A673 (cell line): Measurements from ENCODE around the gene PYM1. TPM values are rescaled to one million over a fixed set of nuclear protein-coding genes. Genes with fewer than 3 reads are reported as not detected.

ENCODE experiments used
- BruUV-seq: library from RNA; stranded (reverse); fragments of 400-500 nt; replicated peaks from 2 replicates; lab custom pipeline; 2021; lab: Mats Ljungman, UMichigan
- CTCF ChIA-PET: fragments of 300-600 bp; sonication (Branson Sonifier 250); formaldehyde crosslinking; loops from one replicate; lab custom pipeline; 2022; ENCODE audit warnings: antibody characterized with exemption; lab: Charles Lee
- POLR2A ChIA-PET: fragments of 300-600 bp; sonication (Branson Sonifier 250); formaldehyde crosslinking; loops from one replicate; lab custom pipeline; 2022; ENCODE audit warnings: antibody characterized with exemption; ENCODE audit not compliant: low non-redundant PET; lab: Charles Lee
- DNase-seq: peaks from one replicate; pipeline ENCODE4 v3.0.0-alpha.2; 2015; ENCODE audit warnings: low spot score
- H3K27ac ChIP-seq: fragments of 200-600 bp; sonication (generic); 2 replicates; pipeline ENCODE4 v1.5.1; 2016; ENCODE audit warnings: mixed run types, low read depth, mild to moderate bottlenecking, mixed read lengths, antibody characterized with exemption, low read length; ENCODE audit not compliant: poor library complexity, severe bottlenecking
- H3K27me3 ChIP-seq: fragments of 200-600 bp; sonication (generic); replicated peaks from 2 replicates; pipeline ENCODE4 v1.6.1; 2017; ENCODE audit warnings: mixed run types, low read depth, mild to moderate bottlenecking, mixed read lengths, antibody characterized with exemption, low read length; ENCODE audit not compliant: insufficient read depth, poor library complexity
- H3K36me3 ChIP-seq: fragments of 200-600 bp; sonication (generic); 2 replicates; pipeline ENCODE4 v1.6.1; 2016; ENCODE audit warnings: mixed run types, mild to moderate bottlenecking, mixed read lengths, antibody characterized with exemption, low read length; ENCODE audit not compliant: insufficient read depth, poor library complexity, severe bottlenecking
- H3K4me1 ChIP-seq: fragments of 200-600 bp; sonication (generic); 2 replicates; pipeline ENCODE4 v1.6.1; 2017; ENCODE audit warnings: mixed run types, mild to moderate bottlenecking, mixed read lengths, antibody characterized with exemption, low read length; ENCODE audit not compliant: insufficient read depth, poor library complexity, severe bottlenecking
- H3K4me3 ChIP-seq: fragments of 200-600 bp; sonication (generic); 2 replicates; pipeline ENCODE4 v1.5.1; 2016; ENCODE audit warnings: low read depth, mixed run types, mild to moderate bottlenecking, mixed read lengths, low read length; ENCODE audit not compliant: poor library complexity, severe bottlenecking
- H3K9me3 ChIP-seq: fragments of 200-600 bp; sonication (generic); 2 replicates; pipeline ENCODE4 v1.6.1; 2016; ENCODE audit warnings: mixed run types, low read depth, mild to moderate bottlenecking, mixed read lengths, antibody characterized with exemption, low read length; ENCODE audit not compliant: poor library complexity, severe bottlenecking
- EZH2 ChIP-seq: fragments of 200-600 bp; sonication (generic); IDR thresholded peaks from 2 replicates; pipeline ENCODE4 v1.6.1; 2017; ENCODE audit warnings: borderline replicate concordance, low read depth, mild to moderate bottlenecking, mixed read lengths, antibody characterized with exemption, low read length; ENCODE audit not compliant: poor library complexity, severe bottlenecking
- intact Hi-C: fragments of 100-400 bp; cut with micrococcal nuclease; formaldehyde crosslinking; loops from one replicate; pipeline ENCODE4 v1.10.0; 2022; ENCODE audit not compliant: unreplicated experiment
- total RNA-seq: library from RNA; stranded (reverse); gene quantifications from 2 replicates; pipeline ENCODE4 v1.2.3, GENCODE V29; 2021
- TF ChIP-seq, protein P1 (sequence below): fragments of 300-800, 200-600 bp; sonication (generic); conservative IDR thresholded peaks from 2 replicates; pipeline ENCODE4 v1.5.1; 2017; ENCODE audit warnings: low read depth, mild to moderate bottlenecking, antibody characterized with exemption, low read length, moderate library complexity, mixed read lengths

PYM1 gene
- total RNA-seq, 1 experiment from 2014 or later: 24.6 TPM

DNA sequence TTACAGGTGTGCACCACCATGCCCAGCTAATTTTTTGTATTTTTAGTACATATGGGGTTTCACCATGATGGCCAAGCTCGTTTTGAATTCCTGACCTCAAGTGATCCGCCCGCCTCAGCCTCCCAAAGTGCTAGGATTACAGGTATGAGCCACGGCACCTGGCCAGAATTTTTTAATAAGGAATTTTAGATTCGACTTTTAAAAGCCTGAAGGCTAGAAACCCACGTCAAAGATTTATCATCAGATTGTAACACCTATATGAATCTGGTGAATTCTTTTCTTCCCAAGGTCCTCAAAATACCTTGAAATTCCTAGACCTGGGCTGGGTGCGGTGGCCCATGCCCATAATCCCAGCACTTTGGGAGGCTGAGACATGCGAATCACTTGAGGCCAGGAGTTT lies 66.3 kb downstream of the PYM1 start:
- ChIA-PET CTCF (no interaction called here), POLR2A (no interaction called here)
- Histone ChIP-seq H3K9me3 (peaks cover 6% of the 10 kb centered on the region), H3K27me3 (no peaks in the 10 kb centered on the region), H3K4me1 (no peaks in the 10 kb centered on the region), H3K36me3 (no peaks in the 10 kb centered on the region), H3K4me3 (no peak overlapping the region), H3K27ac (no peak overlapping the region)
- BruUV-seq: no TSS peak
- intact Hi-C loops: no loop called here
- TF ChIP-seq EZH2: no peak
- TF ChIP-seq, protein P1, sequence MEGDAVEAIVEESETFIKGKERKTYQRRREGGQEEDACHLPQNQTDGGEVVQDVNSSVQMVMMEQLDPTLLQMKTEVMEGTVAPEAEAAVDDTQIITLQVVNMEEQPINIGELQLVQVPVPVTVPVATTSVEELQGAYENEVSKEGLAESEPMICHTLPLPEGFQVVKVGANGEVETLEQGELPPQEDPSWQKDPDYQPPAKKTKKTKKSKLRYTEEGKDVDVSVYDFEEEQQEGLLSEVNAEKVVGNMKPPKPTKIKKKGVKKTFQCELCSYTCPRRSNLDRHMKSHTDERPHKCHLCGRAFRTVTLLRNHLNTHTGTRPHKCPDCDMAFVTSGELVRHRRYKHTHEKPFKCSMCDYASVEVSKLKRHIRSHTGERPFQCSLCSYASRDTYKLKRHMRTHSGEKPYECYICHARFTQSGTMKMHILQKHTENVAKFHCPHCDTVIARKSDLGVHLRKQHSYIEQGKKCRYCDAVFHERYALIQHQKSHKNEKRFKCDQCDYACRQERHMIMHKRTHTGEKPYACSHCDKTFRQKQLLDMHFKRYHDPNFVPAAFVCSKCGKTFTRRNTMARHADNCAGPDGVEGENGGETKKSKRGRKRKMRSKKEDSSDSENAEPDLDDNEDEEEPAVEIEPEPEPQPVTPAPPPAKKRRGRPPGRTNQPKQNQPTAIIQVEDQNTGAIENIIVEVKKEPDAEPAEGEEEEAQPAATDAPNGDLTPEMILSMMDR: no peak
- DNase-seq: no peak

GRCh38 chr12:55852740-55853139 lies 75.0 kb downstream of the PYM1 start:
- CTCF ChIA-PET: no interaction called here

More at GRCh38 chr12:55852740-55853139, 75.0 kb downstream of the PYM1 start:
- no peak overlapping the region for H3K27ac ChIP-seq
- no peaks in the 10 kb centered on the region for H3K9me3 ChIP-seq
- POLR2A ChIA-PET: no interaction called here
- H3K27me3 ChIP-seq: no peaks in the 10 kb centered on the region
- H3K4me3 ChIP-seq: no peak overlapping the region
- no TSS peak for BruUV-seq
- no peaks in the 10 kb centered on the region for H3K36me3 ChIP-seq
- no peak for DNase-seq
- intact Hi-C loops: no loop called here
- TF ChIP-seq, protein P1: no peak
- no peak for TF ChIP-seq EZH2
- H3K4me1 ChIP-seq: peaks cover 1% of the 10 kb centered on the region

Other genes with a start within 250 kb of the PYM1 start
- 14.7 and 21.4 TPM in 2 replicates for gene ITGA7, start 220.0 kb downstream of the PYM1 start, total RNA-seq
- gene BLOC1S1, start 211.8 kb downstream of the PYM1 start, total RNA-seq: 76.0 and 86.3 TPM in 2 replicates
- gene RDH5, start 207.5 kb downstream of the PYM1 start, total RNA-seq: 6.7 and 9.7 TPM in 2 replicates
- 367 and 371 TPM in 2 replicates for gene CD63, start 198.9 kb downstream of the PYM1 start, total RNA-seq
- gene GDF11, start 184.8 kb downstream of the PYM1 start, total RNA-seq: 38.4 and 46.9 TPM in 2 replicates
- 104 and 115 TPM in 2 replicates for gene SARNP, start 110.2 kb downstream of the PYM1 start, total RNA-seq
- 32.3 and 35.4 TPM in 2 replicates for gene ORMDL2, start 109.9 kb downstream of the PYM1 start, total RNA-seq
- gene DNAJC14, start 98.3 kb downstream of the PYM1 start, total RNA-seq: 44.5 and 44.8 TPM in 2 replicates
- gene MMP19, start 85.0 kb downstream of the PYM1 start, total RNA-seq: 2.2 and 2.3 TPM in 2 replicates
- gene DGKA, start 3.3 kb upstream of the PYM1 start, total RNA-seq: 10.1 and 13.7 TPM in 2 replicates
- 1.2 and 2.0 TPM in 2 replicates for gene PMEL, start 38.1 kb upstream of the PYM1 start, total RNA-seq
- 103 and 113 TPM in 2 replicates for gene CDK2, start 38.9 kb upstream of the PYM1 start, total RNA-seq
- gene RAB5B, start 46.2 kb upstream of the PYM1 start, total RNA-seq: 73.9 and 78.1 TPM in 2 replicates
- 2.2 and 5.0 TPM in 2 replicates for gene SUOX, start 69.4 kb upstream of the PYM1 start, total RNA-seq
- 8.8 and 9.5 TPM in 2 replicates for gene IKZF4, start 93.1 kb upstream of the PYM1 start, total RNA-seq
- gene RPS26, start 114.0 kb upstream of the PYM1 start, total RNA-seq: 51.9 and 69.9 TPM in 2 replicates
- 0.70 and 2.0 TPM in 2 replicates for gene ERBB3, start 152.3 kb upstream of the PYM1 start, total RNA-seq
- gene PA2G4, start 176.7 kb upstream of the PYM1 start, total RNA-seq: 302 and 327 TPM in 2 replicates
- 3,332 and 3,475 TPM in 2 replicates for gene RPL41, start 188.7 kb upstream of the PYM1 start, total RNA-seq
- 11.8 and 14.4 TPM in 2 replicates for gene ZC3H10, start 190.4 kb upstream of the PYM1 start, total RNA-seq
- gene ESYT1, start 200.4 kb upstream of the PYM1 start, total RNA-seq: 90.0 and 107 TPM in 2 replicates
- 180 and 181 TPM in 2 replicates for gene MYL6B, start 224.7 kb upstream of the PYM1 start, total RNA-seq
- gene MYL6, start 230.5 kb upstream of the PYM1 start, total RNA-seq: 690 and 789 TPM in 2 replicates